ENCODE data around the gene RASSF1. TPM values are rescaled to one million over a fixed set of nuclear protein-coding genes. Genes with fewer than 3 reads are reported as not detected.
A peak's percentile ranks its signal among the peaks of the same experiment; 100 is the strongest.
"Not testable (repeated sequence)": the region's sequence is repeated elsewhere in the genome, so short reads cannot be mapped to it uniquely, and the experiment has no call there.

The RASSF1 gene
- total and polyA plus RNA-seq, 4 donors: 33.6 to 43.2 (median 41.9) TPM

DNA sequence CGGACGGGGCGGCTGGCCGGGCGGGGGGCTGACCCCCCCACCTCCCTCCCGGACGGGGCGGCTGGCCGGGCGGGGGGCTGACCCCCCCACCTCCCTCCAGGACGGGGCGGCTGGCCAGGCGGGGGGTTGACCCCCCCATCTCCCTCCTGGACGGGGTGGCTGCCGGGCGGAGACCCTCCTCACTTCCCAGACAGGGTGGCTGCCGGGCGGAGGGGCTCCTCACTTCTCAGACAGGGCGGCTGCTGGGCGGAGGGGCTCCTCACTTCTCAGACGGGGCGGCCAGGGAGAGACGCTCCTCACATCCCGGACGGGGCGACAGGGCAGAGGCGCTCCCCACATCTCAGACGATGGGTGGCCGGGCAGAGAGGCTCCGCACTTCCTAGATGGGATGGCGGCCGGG, 28.6 kb downstream of the RASSF1 start:
- H3K36me3 ChIP-seq (ENCODE audit: control insufficient read depth in 1 of 2, insufficient read depth in 2 of 2, low read length in 1 of 2); H3K4me1 ChIP-seq (ENCODE audit: control insufficient read depth in 1 of 2, insufficient read depth in 2 of 2, low read length in 2 of 2); ATAC-seq (ENCODE audit: low FRiP score); H3K9me3 ChIP-seq (ENCODE audit: control insufficient read depth, low read length); H3K27ac ChIP-seq (ENCODE audit: low read depth in 1 of 2, low read length in 2 of 2); intact Hi-C loops (cut with DNase I); H3K27me3 ChIP-seq (ENCODE audit: control insufficient read depth in 1 of 2, insufficient read depth in 2 of 2, low read length in 1 of 2); H3K4me3 ChIP-seq (ENCODE audit: low read length in 2 of 2): not testable (repeated sequence)
- DNase-seq: peak in 1 of 2 donors; percentile 42
- WGBS, 2 donors: 86 to 87% methylated on average over 13 to 32 of the region's 32 CpGs

DNA sequence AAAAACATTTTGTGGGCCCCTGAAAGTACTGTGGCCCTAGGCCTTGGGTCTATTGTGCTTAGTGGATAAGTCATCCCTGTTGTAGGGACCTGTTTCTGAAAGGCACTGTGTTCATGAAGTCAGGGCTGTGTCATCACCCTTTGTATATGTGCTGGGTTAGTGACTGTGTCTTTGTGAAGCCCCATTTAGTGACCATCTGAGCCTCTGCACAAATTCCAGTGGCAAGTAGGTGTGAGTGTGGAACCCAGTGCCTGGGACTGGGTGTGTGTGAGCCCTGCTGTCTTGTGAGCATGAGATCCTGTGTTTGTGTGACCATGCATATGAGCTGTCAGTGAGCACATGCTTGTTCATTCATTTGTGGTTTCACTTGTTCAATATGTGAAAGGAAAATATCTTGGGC, 36.0 kb downstream of the RASSF1 start:
- no peak overlapping the region for H3K4me3 ChIP-seq (ENCODE audit: low read length in 2 of 2)
- H3K9me3 ChIP-seq (ENCODE audit: control insufficient read depth, low read length): no peaks in the 10 kb centered on the region
- intact Hi-C loops (cut with DNase I): no loop called here
- H3K27me3 ChIP-seq (ENCODE audit: control insufficient read depth in 1 of 2, insufficient read depth in 2 of 2, low read length in 1 of 2): no peaks in the 10 kb centered on the region
- H3K27ac ChIP-seq (ENCODE audit: low read depth in 1 of 2, low read length in 2 of 2): no peak overlapping the region
- no peaks in the 10 kb centered on the region for H3K36me3 ChIP-seq (ENCODE audit: control insufficient read depth in 1 of 2, insufficient read depth in 2 of 2, low read length in 1 of 2)
- DNase-seq (no peak), ATAC-seq (ENCODE audit: low FRiP score) (no peak)
- H3K4me1 ChIP-seq (ENCODE audit: control insufficient read depth in 1 of 2, insufficient read depth in 2 of 2, low read length in 2 of 2): no peaks in the 10 kb centered on the region

DNA sequence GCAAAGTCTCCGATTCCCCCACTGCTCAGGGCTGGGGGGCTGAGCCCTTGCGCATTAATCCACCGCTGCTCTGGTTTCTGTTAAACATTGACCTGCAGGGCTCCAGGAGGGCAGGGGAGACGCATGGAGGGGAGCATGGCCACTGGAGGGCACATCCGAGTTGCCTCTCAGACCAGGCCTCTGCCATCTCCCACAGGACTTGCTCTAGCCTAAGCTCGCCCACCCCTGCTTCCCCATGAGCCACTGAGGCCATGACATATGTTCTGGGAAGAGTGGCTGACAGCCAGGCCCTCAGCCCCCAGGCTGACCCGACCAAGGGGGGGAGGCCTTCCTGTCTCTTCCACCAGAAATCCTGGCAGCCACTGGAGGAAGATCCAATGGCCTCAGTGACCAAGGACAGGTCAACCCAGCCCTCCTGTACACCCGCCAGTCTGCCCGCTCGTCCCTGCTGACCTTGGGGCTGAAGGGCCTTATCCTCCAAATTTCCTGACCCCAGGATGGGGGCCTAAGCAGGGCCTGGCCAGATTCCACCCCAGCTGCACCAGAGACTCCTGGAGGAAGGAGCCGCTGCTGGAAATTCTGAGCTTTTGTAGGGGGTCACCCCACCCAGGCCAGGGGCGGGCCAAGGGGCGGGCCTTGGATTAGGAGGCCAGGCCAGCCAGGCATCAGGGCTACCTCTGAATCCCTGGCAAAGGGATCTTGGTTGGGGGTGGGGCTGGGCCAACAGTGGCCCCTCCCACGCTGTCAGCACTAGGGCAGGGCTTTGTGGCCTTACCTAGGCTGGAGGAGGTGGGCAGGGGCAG, 37.4 kb downstream of the RASSF1 start, which contains the start of gene HYAL1:
Gene HYAL1, minus strand, starts transcription at position 562 of the 803 bp plus-strand sequence. CDS start 618 bp downstream, outside the sequence.
- no peaks in the 10 kb centered on the region for H3K27me3 ChIP-seq (ENCODE audit: control insufficient read depth in 1 of 2, insufficient read depth in 2 of 2, low read length in 1 of 2)
- ATAC-seq (ENCODE audit: low FRiP score): peak; percentile 28
- DNase-seq: peak; percentile 57 to 83
- WGBS, 2 donors: 68 to 71% methylated on average over 14 of the region's 14 CpGs
- H3K9me3 ChIP-seq (ENCODE audit: control insufficient read depth, low read length): no peaks in the 10 kb centered on the region
- no peak within 1 kb of the TSS for H3K27ac ChIP-seq (ENCODE audit: low read depth in 1 of 2, low read length in 2 of 2)
- intact Hi-C loops (cut with DNase I): no loop called here
- no peaks in the 10 kb centered on the region for H3K4me1 ChIP-seq (ENCODE audit: control insufficient read depth in 1 of 2, insufficient read depth in 2 of 2, low read length in 2 of 2)
- H3K36me3 ChIP-seq (ENCODE audit: control insufficient read depth in 1 of 2, insufficient read depth in 2 of 2, low read length in 1 of 2): no peaks in the 10 kb centered on the region
- H3K4me3 ChIP-seq (ENCODE audit: low read length in 2 of 2): no peak within 1 kb of the TSS

DNA sequence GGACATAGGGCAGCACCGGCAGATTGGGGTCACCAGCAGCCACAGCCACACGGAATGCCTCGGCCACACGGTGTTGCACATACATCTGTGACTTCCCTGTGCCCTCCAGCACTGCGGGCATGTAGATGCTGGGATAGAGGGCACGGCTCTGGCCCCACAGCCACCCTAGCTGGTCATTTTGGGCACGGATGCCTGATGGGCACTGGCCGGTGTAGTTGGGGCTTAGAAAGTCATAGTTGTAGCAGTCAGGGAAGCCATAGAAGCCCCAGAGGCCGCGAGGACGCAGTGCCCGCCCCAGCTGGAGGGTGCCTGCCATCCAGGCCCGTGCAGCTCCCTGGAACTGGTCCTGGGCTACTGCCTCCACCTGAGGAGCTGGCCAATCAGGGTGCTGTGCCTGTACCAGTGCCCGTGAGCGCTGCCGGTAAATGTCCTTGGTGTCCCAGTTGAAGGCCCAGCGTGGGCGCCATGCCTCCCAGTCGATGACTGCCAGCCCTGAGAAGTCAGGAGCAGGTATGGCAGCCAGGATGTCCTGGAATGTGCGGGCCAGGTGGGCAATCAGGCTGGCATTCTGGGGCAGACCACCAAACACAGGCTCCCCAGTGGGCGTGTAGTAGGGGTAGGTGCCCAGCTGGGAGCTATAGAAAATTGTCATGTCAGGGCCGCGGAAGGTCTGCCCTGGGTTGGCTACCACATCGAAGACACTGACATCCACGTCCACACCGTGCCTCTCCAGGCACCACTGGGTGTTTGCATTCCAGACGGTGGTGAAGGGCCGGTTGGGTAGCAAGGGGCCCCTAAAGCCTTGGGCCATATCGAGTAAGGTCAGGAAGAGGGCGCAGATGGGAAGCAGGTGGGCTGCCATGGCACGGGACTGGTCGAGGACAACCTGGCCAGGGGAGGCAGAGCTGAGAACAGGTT, 38.3 kb downstream of the RASSF1 start:
- Histone ChIP-seq H3K4me3 (ENCODE audit: low read length in 2 of 2) (no peak overlapping the region), H3K27ac (ENCODE audit: low read depth in 1 of 2, low read length in 2 of 2) (no peak overlapping the region), H3K27me3 (ENCODE audit: control insufficient read depth in 1 of 2, insufficient read depth in 2 of 2, low read length in 1 of 2) (no peaks in the 10 kb centered on the region), H3K4me1 (ENCODE audit: control insufficient read depth in 1 of 2, insufficient read depth in 2 of 2, low read length in 2 of 2) (no peaks in the 10 kb centered on the region), H3K36me3 (ENCODE audit: control insufficient read depth in 1 of 2, insufficient read depth in 2 of 2, low read length in 1 of 2) (no peaks in the 10 kb centered on the region), H3K9me3 (ENCODE audit: control insufficient read depth, low read length) (no peaks in the 10 kb centered on the region)
- 86 to 89% methylated on average over 32 of the region's 32 CpGs for WGBS, 2 donors
- peak in 1 of 2 donors; percentile 48 for DNase-seq
- ATAC-seq (ENCODE audit: low FRiP score): no peak
- intact Hi-C loops (cut with DNase I): no loop called here

DNA sequence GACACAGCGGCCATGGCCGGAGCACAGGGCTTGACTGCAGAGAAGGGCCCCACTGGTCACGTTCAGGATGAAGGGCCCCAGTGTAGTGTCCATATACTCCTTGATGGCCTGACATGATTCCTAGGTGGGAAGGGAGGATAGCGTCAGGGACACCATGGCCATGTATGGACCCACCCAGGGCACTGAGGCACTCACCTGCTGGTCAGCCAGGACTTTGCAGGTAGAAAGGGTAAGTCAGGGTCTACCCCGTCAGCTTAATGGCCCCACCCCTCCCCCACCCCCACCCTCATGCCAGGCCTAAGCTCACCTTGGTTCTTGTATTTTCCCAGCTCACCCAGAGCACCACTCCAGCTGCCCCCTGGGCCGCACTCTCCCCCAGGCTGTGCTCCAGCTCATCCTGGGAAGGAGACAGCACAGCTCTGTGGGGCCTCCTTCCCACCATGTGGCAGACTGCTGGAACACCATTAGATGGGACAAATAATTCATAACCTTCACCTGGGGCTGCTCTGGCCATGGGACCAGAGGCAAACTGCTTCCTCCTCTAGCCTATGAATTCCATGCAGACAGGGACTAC, 39.9 kb downstream of the RASSF1 start:
- Histone ChIP-seq H3K27ac (ENCODE audit: low read depth in 1 of 2, low read length in 2 of 2) (no peak overlapping the region), H3K27me3 (ENCODE audit: control insufficient read depth in 1 of 2, insufficient read depth in 2 of 2, low read length in 1 of 2) (no peaks in the 10 kb centered on the region), H3K4me3 (ENCODE audit: low read length in 2 of 2) (no peak overlapping the region), H3K9me3 (ENCODE audit: control insufficient read depth, low read length) (no peaks in the 10 kb centered on the region), H3K4me1 (ENCODE audit: control insufficient read depth in 1 of 2, insufficient read depth in 2 of 2, low read length in 2 of 2) (no peaks in the 10 kb centered on the region), H3K36me3 (ENCODE audit: control insufficient read depth in 1 of 2, insufficient read depth in 2 of 2, low read length in 1 of 2) (no peaks in the 10 kb centered on the region)
- WGBS, 2 donors: 86% methylated on average over 6 of the region's 6 CpGs
- DNase-seq (no peak), ATAC-seq (ENCODE audit: low FRiP score) (no peak)
- intact Hi-C loops (cut with DNase I): no loop called here

DNA sequence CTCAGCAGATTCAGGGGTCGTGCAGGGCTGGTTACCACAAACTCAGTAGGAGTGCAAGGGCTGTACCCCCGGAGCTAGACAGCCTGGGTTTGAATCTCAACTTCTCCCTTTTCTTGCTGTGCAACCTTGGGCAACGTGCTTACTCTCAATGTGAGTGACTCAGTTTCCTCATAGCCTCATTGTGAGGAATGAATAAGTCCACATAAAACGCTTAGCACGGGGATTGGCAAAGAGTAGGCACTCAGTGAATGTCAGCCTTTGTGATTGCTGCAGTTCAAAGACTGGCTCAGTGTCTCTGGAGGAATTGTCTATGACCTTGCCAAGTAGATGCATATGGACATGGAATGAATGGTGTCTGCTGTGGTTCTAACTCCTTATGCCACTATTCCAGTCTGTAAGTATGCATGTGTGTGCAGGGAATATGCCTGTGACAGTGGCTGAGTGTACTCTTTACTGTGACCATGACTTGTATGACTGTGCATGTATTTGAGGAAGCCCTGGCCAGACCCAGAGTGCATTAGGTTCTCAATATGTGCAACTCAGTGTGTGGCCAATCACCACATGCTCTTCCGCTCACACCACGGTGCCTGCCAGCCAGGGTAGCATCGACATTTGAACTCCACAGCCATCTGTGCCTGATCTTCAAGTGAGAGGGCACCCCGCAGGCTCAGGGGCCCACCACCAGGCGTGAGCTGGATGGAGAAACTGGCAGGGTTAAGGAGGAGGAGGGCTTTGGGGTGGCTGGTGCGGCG, 40.5 kb downstream of the RASSF1 start:
- H3K9me3 ChIP-seq (ENCODE audit: control insufficient read depth, low read length): no peaks in the 10 kb centered on the region
- H3K4me3 ChIP-seq (ENCODE audit: low read length in 2 of 2): peak overlapping the region in 1 of 2 donors; percentile 39
- H3K27me3 ChIP-seq (ENCODE audit: control insufficient read depth in 1 of 2, insufficient read depth in 2 of 2, low read length in 1 of 2): no peaks in the 10 kb centered on the region
- H3K36me3 ChIP-seq (ENCODE audit: control insufficient read depth in 1 of 2, insufficient read depth in 2 of 2, low read length in 1 of 2): no peaks in the 10 kb centered on the region
- 38 to 44% methylated on average over 12 of the region's 12 CpGs for WGBS, 2 donors
- H3K27ac ChIP-seq (ENCODE audit: low read depth in 1 of 2, low read length in 2 of 2): peak overlapping the region; percentile 53 to 59
- H3K4me1 ChIP-seq (ENCODE audit: control insufficient read depth in 1 of 2, insufficient read depth in 2 of 2, low read length in 2 of 2): no peaks in the 10 kb centered on the region
- intact Hi-C loops (cut with DNase I): no loop called here
- ATAC-seq (ENCODE audit: low FRiP score) (no peak), DNase-seq (peak in 1 of 2 donors; percentile 71)

DNA sequence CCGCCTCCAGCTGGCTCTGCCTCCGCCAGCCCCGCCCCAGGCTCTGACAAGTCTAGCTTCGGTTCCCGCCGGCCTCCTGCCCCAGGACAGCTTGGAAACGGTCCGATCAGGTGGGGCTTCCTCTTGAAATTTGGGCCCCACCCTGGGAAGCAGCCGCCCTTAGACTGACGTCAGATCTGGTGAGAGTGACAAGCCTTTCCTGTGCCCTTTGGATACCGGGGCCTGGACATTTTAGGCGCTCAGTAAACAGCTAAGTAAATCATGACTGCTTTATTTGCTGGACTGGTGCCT, 41.1 kb downstream of the RASSF1 start:
- DNase-seq: no peak
- no peak for ATAC-seq (ENCODE audit: low FRiP score)
- H3K27me3 ChIP-seq (ENCODE audit: control insufficient read depth in 1 of 2, insufficient read depth in 2 of 2, low read length in 1 of 2): no peaks in the 10 kb centered on the region
- intact Hi-C loops (cut with DNase I): no loop called here
- H3K36me3 ChIP-seq (ENCODE audit: control insufficient read depth in 1 of 2, insufficient read depth in 2 of 2, low read length in 1 of 2): no peaks in the 10 kb centered on the region
- no peaks in the 10 kb centered on the region for H3K9me3 ChIP-seq (ENCODE audit: control insufficient read depth, low read length)
- H3K4me1 ChIP-seq (ENCODE audit: control insufficient read depth in 1 of 2, insufficient read depth in 2 of 2, low read length in 2 of 2): no peaks in the 10 kb centered on the region
- peak overlapping the region in 1 of 2 donors; percentile 39 for H3K4me3 ChIP-seq (ENCODE audit: low read length in 2 of 2)
- H3K27ac ChIP-seq (ENCODE audit: low read depth in 1 of 2, low read length in 2 of 2): peak overlapping the region; percentile 53 to 59
- WGBS, 2 donors: 1% methylated on average over 12 of the region's 12 CpGs

Data from aorta (tissue), 5 donors.